GM18511 (cell line): Measurements from ENCODE around the gene SAFB2.
"Not testable (repeated sequence)": the region's sequence is repeated elsewhere in the genome, so short reads cannot be mapped to it uniquely, and the experiment has no call there.

Source experiments
- ATAC-seq: cut with Tn5 transposase; IDR thresholded peaks from one replicate; pipeline ENCODE4 v1.9.1; 2021; ENCODE audit warnings: mild to moderate bottlenecking, moderate library complexity; ENCODE audit not compliant: unreplicated experiment

Gene SAFB2

DNA sequence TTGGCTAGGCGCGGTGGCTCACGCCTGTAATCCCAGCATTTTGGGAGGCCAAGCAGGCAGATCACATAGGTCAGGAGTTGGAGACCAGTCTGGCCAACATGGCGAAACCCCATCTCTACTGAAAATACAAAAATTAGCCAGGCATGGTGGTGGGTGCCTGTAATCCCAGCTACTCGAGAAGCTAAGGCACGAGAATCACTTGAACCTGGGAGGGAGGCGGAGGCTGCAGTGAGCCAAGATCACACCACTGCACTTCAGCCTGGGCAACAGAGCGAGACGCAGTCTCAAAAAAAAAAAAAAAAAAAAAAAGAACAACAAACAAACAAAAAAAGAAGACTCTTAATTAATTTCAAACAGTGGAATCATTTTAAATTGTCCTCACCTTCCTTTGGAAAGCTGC, 13.8 kb downstream of the SAFB2 start:
- ATAC-seq: not testable (repeated sequence)

DNA sequence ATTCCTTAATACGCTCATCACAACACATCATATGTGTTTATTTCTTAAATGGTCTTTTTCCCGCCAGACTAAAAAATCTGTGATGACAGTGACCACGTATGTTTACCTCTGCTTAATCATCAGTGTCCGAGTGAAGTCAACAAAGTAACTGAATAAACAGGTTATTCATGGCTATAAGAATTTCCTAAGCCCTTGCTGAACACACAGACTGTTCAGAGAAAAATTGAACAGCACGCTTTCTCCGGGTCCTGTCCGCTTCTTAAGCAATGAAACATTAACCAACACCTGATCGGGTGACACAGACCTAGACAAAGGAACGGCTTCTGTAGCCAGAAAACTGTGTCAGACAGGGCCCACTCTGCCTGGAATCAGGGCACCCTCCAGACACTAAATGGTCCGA, 14.3 kb downstream of the SAFB2 start:
- ATAC-seq: no peak

DNA sequence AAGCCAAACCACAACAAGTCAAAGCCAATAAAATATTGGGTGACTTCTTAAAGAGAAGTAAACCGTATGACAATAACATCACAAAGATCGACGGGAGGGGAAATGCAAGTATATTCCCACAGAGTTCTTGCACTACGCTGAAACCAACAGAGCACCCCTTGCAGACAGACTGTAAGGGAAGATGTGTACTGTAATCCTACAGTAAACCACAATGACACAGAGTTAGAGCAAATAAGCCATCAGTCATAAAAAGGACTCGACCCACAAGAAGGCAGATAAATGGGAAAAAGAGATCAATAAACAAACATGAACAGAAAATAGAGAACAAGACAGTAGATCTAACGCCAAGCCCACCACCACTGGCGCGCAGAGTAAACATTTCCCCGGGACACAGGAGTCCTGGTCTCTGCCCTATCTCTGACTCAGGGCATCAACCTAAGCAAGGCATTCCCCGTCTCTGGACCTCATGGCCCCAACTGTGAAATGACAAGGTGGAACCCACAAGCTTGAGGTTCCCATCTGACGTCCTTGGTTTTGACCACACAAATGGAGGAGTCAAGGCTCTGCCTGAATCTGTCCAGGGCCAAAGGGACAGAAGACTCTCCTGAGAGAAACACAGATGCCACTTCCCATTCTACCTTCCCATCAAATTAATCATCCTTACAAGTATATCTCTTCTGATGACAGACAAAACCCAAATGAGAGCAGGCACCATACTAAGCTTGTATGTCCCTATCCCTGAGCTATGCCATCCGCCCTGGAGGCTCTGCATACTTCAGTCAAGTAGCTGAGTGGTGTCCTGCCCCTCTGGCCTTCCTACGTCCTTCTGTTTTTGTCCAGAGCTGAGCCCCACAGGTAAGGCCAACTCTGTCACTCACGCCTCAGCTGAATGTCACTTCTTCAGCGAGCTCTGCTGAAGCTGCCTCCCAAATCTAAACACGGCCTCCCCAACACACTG, 15.0 kb downstream of the SAFB2 start:
- ATAC-seq: no peak

DNA sequence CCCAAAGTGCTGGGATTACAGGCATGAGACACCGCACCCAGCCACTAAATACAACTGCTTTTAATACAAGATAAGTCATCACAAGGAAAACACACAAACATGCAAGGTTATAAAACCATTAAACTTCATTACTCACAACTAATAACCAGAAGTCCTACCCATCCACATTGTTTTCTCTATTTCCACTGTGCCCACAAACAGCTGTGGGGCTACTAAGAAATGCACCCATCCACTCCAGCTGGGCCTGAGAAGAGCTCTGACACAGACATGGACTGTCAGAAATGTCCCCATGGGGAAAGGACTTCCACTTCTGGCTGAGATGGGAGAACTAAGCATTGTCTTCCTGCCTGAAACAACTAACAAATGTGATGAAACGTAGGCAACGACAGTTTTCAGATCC, 17.2 kb downstream of the SAFB2 start:
- no peak for ATAC-seq

DNA sequence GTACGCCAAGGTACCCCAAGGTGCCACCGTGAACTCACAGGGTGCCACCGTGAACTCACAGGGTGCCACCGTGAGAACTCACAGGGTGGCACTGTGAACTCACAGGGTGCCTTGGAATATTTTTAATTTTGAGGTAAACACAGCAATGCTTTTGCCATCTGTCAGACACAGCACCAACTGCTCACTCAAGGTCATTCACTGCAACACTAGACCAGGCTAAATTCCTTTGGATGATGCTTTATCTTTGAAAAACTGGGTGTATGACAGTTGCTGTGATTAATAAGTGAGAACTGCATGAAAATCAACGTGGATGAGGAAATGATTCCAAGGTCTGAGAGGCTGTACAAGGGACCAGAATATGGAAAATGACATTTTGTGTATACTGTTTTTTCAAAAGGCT, 18.9 kb downstream of the SAFB2 start:
- ATAC-seq: no peak

DNA sequence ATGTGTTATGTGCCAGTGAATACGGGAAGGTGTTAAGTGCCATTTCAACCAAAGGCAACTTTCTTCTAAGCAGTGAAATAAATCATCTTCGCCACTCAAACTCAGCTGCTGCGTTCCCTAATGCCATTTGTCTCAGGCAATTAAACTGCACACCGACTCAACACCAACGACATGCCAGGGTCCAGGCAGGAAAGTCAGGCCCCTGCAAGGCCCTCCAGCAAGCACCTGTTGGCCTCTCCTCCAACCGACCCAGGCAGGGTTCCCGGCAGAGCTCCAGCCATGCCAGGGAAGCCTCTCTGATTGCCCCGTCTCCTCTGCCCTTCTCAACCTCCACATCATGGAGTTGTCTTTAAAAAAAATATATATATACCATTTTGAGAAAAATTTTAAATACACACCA, 21.8 kb downstream of the SAFB2 start:
- ATAC-seq: no peak

DNA sequence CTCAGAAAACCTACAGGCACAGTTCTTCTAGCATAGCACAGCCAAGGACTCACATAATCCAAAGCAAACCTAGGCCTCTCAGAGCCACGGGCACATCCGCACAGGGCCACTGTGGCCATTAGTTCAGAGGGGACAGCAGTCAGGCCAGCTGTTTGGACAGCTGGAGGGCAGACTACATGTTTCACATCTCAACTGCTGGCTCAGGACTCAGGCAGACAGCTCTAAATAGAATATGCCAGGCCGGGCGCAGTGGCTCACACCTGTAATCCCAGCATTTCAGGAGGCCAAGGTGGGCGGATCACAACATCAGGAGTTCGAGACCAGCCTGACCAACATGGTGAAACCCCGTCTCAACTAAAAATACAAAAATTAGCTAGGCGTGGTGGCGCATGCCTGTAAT, 26.8 kb downstream of the SAFB2 start:
- ATAC-seq: no peak

DNA sequence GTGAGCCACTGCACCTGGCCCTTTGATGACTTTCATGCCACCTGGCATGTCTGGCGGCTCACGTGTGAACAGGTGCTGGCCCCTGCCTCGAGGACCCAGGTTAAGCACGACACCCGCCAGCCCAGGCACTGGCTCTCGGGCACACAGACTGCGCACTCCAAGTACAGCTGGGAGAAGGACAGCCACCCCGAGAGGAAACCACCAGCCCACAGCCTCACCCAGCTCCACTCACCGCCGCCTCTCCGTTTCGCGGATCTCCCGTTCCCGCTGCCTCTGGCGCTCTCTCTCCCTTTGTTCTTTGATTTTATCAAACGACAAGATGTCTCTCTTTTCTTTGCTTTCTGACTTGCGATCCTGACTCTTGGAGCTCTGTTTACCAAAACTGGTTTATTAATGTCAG, 27.4 kb downstream of the SAFB2 start:
- no peak for ATAC-seq

DNA sequence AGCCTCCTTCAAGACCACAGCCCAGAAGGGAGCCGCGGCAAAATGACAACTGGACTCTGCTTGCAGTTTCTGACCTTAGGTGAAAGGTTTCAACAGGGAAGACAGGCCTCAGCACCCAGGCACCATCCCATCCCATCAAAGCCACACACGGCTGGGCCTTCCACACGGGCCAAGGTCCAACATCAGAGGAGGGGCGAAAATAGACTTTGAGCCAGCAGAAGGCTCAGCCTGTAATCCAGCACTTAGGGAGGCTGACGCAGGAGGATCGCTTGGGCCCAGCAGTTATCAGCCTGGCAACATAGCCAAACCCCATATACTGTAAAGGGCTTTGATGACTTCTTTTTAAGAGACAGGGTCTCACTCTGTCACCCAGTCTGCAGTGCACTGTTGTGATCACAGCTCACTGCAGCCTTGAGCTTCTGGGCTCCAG, 28.0 kb downstream of the SAFB2 start:
- ATAC-seq: no peak

DNA sequence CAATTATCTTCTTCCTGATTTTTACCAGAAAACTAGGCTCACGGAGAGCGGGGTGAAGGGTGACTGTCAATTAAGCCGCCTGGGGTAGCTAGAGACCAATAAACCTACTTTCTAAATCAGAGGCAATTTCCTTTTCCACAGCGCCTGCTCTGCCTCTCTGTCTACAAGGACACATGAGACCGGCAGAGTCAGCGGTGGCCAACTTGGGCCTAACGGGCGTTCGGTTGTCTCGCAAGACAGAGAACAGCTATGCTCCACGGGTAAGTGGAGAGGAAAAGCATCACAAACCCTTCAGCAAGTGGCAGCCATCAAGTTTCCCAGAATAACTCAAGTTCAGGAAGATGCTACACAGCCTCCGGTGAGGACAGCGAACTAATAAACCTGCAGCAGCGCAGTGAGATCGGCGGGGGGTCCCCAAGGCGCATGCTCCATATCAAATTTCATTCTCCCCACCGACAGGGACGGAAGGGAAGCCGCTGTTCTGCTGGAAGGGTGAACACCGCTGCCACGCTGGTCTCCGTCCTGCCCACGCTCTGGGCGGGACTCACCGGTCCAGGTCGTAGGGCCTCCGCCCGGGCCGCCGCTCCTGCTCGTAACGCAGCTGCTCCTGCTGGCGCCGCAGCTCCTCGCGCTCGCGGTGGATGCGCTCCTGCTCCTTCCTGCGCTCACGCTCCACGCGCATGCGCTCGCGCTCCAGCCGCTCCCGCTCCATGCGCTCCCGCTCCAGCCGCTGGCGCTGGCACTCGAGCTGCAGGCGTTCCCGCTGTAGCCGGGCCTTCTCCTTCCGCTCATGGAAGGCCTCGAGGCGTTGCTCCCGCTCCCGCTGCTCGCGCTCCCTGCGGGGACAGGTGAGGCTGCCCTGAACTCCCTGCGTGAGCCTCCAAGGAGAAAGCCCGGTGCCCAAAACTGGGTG, 29.0 kb downstream of the SAFB2 start:
- no peak for ATAC-seq

DNA sequence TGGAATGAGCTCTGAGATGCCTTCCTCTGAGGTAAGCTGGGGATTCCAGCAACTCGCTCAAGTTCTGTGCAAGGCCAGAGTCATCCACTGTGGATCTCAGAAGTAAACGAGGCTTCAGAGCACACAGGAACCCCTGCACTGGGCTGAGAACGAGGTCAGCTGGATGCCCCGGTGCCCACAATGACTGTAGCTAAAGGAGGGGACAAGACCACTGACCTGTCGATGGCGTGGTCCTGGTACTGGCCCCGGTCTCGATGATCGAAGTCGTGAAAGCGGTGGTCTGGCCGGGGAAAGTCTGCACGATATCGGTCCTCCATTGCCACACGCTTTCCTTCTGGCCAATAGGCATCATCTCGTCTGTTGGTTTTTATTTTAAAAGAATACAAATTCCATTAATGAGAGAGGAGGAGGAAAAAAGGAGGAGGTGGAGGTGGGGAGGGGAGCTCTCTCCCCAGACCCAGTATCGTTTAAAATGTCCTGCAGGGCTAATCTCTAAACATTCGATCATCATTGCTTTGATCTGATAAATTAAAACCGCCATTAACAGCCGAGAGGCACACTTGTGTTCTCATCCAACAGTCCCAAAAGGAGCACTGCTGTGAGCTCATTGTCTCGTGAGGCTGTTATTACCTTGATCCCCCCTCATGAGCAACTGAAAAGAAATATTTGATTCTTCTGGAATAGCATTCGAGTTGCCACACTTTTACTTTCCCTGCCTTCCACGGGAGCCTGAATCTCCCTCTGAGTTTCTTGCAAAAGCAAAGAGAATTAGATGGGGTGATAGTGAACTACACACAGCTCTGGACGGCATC, 29.8 kb downstream of the SAFB2 start:
- no peak for ATAC-seq

DNA sequence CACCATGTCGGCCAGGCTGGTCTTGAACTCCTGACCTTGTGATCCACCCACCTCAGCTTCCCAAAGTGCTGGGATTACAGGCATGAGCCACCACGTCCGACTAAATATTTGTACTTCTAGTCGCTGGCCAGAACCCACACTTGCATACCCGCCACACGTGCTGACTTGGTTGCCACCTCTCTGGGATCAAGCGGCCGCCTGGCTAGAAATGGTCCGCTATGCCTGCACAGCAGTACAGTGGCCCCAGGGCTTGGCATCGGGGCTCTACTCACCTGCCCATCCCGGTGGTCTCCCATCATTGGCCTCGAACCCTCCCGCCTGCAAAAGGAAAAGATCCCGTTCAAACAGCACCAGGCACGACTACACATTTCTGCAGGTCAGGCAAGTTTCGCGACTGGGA, 31.1 kb downstream of the SAFB2 start:
- ATAC-seq: no peak

DNA sequence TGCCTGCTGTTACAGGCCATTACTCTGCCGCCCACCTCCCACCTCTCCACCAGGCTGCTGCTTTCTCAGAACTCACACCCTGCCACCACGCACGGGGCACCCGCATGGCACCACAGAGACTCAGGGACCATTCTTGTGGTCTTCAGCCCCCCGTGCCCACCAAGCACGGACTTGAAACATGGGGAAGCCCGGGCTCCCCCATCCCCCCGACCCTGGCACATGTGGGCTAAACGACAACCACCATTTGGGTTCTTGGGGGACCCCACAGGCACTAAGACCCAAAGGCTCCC, 31.8 kb downstream of the SAFB2 start:
- ATAC-seq: no peak

DNA sequence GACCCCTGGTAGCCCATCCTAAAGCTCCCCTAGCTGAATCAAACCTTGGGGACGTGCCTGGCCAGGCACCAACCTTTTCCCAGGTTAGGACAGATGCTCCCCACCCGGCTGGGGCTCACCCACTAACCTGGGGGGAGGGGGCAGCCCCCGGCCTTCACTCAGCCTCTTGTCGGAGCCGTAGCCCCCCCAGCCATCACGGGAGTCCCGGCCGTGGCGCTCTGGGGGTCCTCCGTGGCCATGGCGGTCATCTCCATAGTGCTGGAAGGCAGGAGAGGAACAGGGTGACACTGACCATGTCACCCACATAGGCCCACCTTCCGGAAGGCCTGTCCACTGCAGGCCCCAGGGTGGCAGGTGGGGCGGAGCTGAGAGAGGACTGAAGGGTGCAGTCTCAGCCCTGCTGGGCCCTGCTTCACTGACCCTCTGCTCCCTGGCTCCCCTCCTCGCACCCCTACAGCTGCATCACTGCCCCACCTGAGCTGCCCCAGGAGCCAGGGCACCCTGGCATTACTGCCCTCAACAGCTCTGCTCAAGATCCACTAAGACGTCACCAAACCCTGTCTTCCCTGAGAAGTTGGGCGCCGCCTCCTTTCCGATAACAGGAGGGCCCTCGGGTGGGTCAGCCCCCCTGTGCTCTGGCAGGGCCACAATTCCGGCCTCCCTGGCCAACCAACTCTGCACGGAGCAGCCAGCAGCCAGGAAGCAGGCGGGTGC, 32.3 kb downstream of the SAFB2 start:
- ATAC-seq: no peak

DNA sequence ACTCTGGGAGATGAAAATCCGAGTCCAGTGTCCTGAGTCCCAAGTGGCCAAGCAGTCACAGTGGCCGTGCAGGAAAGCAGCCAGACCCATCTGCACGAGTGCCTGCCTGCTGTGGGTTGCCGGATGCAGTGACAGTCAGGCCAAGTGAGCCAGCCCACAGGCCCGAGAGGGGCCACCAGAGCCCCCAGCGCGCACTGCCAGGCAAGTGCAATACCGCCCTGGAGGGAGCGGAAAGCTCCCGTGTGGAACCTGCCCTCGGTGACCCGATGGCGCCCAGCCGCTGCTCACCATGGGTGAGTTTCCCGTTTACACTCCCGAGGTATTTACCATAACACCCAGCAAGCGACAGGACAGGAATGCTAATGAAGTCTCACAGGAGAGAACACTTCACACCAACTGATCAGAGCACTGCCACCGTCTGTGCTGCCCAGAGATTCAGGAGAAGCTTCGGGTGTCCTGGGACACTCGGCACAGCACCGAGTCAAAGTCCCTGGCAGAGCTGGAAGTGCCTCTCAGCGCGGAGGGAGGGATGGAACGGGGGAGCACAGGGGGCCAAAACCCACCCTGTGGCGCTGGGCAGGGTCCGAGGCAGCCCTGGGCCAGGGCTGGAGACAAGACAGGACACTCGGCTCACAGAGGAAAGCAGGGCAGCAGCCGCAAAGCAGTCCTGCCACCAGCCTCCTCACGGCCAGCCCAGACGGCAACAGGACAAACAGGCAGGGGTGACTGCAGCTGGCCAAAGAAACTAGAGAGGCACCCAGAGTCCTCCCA, 33.5 kb downstream of the SAFB2 start:
- ATAC-seq: no peak

DNA sequence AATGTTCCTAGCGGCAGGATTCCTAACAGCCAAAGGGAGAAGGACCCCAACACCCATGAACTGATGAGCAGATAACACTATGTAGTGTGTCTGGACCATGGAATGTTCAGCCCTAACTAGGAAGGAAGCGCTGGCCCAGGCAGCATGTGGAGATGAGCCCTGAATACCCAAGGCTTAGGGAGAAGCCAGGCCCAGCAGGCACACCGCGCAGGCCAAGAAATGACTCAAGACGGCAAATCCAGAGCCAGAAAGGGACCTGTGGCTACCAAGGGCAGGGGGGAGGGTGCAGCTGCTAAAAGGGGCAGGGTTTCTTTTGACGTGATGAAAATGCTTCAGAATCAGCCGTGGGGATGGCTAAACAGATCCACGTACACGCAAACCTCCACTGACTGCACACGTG, 34.1 kb downstream of the SAFB2 start:
- ATAC-seq: no peak

DNA sequence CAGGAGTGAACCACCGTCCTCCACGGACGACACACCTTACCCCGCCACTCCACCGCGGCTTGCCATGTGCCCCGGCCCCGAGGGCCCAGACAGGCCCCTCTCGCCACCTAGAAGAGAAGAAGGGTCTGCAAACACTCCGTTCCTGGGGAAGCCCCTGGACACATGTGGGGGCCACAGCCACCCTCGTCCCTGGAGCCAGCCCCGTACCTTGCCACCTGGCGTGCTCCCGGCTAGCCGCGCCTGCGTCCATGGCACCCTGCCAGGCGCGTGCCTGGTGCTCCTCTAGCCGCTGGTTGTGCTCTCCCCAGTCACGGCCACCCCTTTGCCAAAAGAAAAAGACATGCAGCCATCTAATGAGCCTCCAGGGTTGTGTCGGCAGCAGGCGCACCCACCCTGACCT, 34.9 kb downstream of the SAFB2 start:
- ATAC-seq: no peak

DNA sequence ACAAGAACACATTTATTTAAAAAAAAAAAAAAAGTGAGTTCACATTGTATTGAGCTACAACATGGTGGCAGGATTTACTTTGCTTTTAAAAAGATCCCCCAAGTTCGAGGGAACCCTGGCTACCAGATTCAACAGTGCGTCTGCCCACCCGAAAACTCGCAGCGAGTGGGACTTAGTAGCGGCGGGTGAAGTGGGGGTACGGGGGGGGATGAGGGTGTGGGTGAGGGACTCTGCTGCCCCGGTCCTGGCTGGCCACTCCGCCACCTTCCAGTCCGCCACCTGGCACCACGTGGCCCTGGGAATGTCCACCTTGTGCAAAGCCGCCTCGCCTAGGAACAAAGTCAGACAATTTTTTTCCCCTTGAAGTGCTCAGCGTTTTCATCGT, 35.5 kb downstream of the SAFB2 start:
- ATAC-seq: no peak

DNA sequence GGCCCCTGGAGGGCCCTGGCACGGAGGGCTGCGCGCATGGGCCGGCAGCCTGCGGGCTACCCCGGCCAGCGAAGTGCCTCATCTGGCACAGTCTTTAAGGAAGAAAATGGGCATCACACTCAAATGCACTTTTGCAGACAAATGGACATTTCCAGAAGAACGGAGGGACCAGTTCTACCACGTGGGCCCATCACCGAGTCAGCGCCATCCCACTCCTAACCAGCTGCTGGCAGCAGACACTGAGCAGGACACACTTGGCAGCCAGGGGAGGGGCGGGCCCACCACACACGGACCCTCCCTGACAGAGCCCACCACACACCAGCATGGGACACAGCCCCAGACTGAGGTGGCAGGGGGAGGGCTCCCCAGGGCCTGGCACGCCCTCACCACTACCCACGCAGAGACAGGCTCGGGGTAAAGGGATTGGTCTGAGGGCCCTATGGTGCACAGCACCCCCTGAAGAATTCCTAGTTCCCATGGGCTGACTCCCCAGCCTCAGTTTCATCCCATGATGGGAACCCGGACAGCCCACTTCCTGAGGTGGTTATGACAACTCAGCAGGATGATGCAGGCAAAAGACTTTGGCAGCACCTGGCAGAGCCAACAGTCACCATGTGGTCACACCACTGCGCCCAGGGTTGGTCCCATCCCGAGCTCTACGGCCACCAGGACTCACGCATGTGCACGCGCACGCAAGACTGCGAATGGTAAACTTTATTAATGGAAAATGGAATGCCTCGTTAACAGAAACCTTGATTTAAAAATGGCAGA, 36.1 kb downstream of the SAFB2 start:
- no peak for ATAC-seq
